ENCODE data around the gene PRAMEF5. TPM values are rescaled to one million over a fixed set of nuclear protein-coding genes. Genes with fewer than 3 reads are reported as not detected.
A peak's percentile ranks its signal among the peaks of the same experiment; 100 is the strongest.
"Not testable (repeated sequence)": the region's sequence is repeated elsewhere in the genome, so short reads cannot be mapped to it uniquely, and the experiment has no call there.

Gene PRAMEF5
- polyA plus RNA-seq (ENCODE audit: insufficient read length in 3 of 3) = not detected
- long read RNA-seq, donor 1 = 0 reads
- long read RNA-seq, donor 2 = 0 reads
- long read RNA-seq, donor 3 = 0 reads
- long read RNA-seq, donor 4 = 0 reads
- long read RNA-seq, donor 5 = 0 reads
- long read RNA-seq, donor 6 = 0 reads
- long read RNA-seq, donor 7 = 0 reads
- long read RNA-seq, donor 8 = 0 reads
- long read RNA-seq, donor 9 = 0 reads
- long read RNA-seq, donor 10 = 0 reads
- long read RNA-seq, donor 11 = 0 reads
- long read RNA-seq, donor 12 = 0 reads
- long read RNA-seq, donor 13 = 0 reads
- long read RNA-seq, donor 14 = 0 reads
- long read RNA-seq, donor 15 = 0 reads
- long read RNA-seq, donor 16 = 0 reads

GRCh38 chr1:13253898-13254297 is at the start of gene PRAMEF5:
Gene PRAMEF5, plus strand, starts transcription at chr1:13254198. Its CDS starts 5,071 bp downstream, at chr1:13259269.
- not testable (repeated sequence) for DNase-seq

- not testable (repeated sequence) for DNase-seq
Observed at GRCh38 chr1:13208712-13209111, 45.3 kb upstream of the PRAMEF5 start.

- DNase-seq = not testable (repeated sequence)
Observed at GRCh38 chr1:13216619-13217018, 37.4 kb upstream of the PRAMEF5 start.

- DNase-seq = not testable (repeated sequence)
Observed at GRCh38 chr1:13219203-13219602, 34.8 kb upstream of the PRAMEF5 start.

- DNase-seq = not testable (repeated sequence)
Observed at GRCh38 chr1:13222788-13223187, 31.2 kb upstream of the PRAMEF5 start.

GRCh38 chr1:13224480-13225060 is 29.4 kb upstream of the PRAMEF5 start:
- no peak for DNase-seq

- DNase-seq = not testable (repeated sequence)
Observed at GRCh38 chr1:13225675-13226204, 28.3 kb upstream of the PRAMEF5 start, which contains the start of gene PRAMEF18. Gene PRAMEF18, minus strand, starts transcription at chr1:13226154. Its CDS starts 48 bp downstream, at chr1:13226106.

- not testable (repeated sequence) for DNase-seq
Observed at GRCh38 chr1:13227271-13228055, 26.5 kb upstream of the PRAMEF5 start.

- peak; percentile 12 for DNase-seq
Observed at GRCh38 chr1:13228343-13228781, 25.6 kb upstream of the PRAMEF5 start.

- not testable (repeated sequence) for DNase-seq
Observed at GRCh38 chr1:13230096-13230495, 23.9 kb upstream of the PRAMEF5 start.

GRCh38 chr1:13230601-13231000 is 23.4 kb upstream of the PRAMEF5 start:
- not testable (repeated sequence) for DNase-seq

- DNase-seq = not testable (repeated sequence)
Observed at GRCh38 chr1:13231061-13231750, 22.8 kb upstream of the PRAMEF5 start.

GRCh38 chr1:13232056-13232455 is 21.9 kb upstream of the PRAMEF5 start:
- not testable (repeated sequence) for DNase-seq

GRCh38 chr1:13234057-13234456 is 19.9 kb upstream of the PRAMEF5 start:
- not testable (repeated sequence) for DNase-seq

- DNase-seq = not testable (repeated sequence)
Observed at GRCh38 chr1:13237572-13237971, 16.4 kb upstream of the PRAMEF5 start.

GRCh38 chr1:13239633-13240032 is 14.4 kb upstream of the PRAMEF5 start:
- DNase-seq = not testable (repeated sequence)

GRCh38 chr1:13243536-13244263 is 10.3 kb upstream of the PRAMEF5 start:
- not testable (repeated sequence) for DNase-seq

GRCh38 chr1:13245841-13246553 is 8.0 kb upstream of the PRAMEF5 start:
- not testable (repeated sequence) for DNase-seq

- not testable (repeated sequence) for DNase-seq
Observed at GRCh38 chr1:13246554-13246871, 7.5 kb upstream of the PRAMEF5 start.

GRCh38 chr1:13247122-13247521 is 6.9 kb upstream of the PRAMEF5 start:
- DNase-seq = not testable (repeated sequence)
